ENCODE results near the gene FBLN2. TPM values are rescaled to one million over a fixed set of nuclear protein-coding genes. Genes with fewer than 3 reads are reported as not detected.

Gene FBLN2
- total RNA-seq, 1 experiment from 2014 or later: 0.11 TPM

- TF ChIP-seq EZH2 (IDR thresholded peaks at IDR 0.05; ENCODE audit: low read length, unreplicated experiment) (no peak), EZH2phosphoT487 (IDR thresholded peaks at IDR 0.05; ENCODE audit: borderline replicate concordance, low read length) (no peak), CTCF (conservative IDR thresholded peaks at IDR 0.05; ENCODE audit: low read depth, low read length) (no peak)
- Histone ChIP-seq H3K9me2 (replicated peaks; ENCODE audit: low read length) (no peaks in the 10 kb centered on the region), H2AFZ (ENCODE audit: low read length) (no peak overlapping the region), H3K9me3 (ENCODE audit: low read length) (no peaks in the 10 kb centered on the region), H3K27me3 (ENCODE audit: low read length) (no peaks in the 10 kb centered on the region), H3K27ac (ENCODE audit: low read length) (no peak overlapping the region), H4K20me1 (ENCODE audit: low read length) (no peaks in the 10 kb centered on the region), H3K4me3 (ENCODE audit: low read length) (no peak overlapping the region), H3F3A (ENCODE audit: low read length, unreplicated experiment) (no peaks in the 10 kb centered on the region), H3K9ac (ENCODE audit: low read length) (no peak overlapping the region), H3K4me1 (ENCODE audit: insufficient read depth, low read length) (no peaks in the 10 kb centered on the region), H3K36me3 (ENCODE audit: low read depth, low read length) (no peaks in the 10 kb centered on the region), H3K79me2 (ENCODE audit: low read length) (no peaks in the 10 kb centered on the region), H3K4me2 (ENCODE audit: low read length) (no peak overlapping the region)
- BruUV-seq (replicated peaks): no TSS peak
- DNase-seq (no peak), ATAC-seq (no peak)
- CTCF ChIA-PET: no interaction called here
- POLR2A ChIA-PET (ENCODE audit: unreplicated experiment): no interaction called here
- intact Hi-C loops (cut with micrococcal nuclease): no loop called here
Observed at GRCh38 chr3:13629644-13630043, 80.7 kb downstream of the FBLN2 start.

DNA sequence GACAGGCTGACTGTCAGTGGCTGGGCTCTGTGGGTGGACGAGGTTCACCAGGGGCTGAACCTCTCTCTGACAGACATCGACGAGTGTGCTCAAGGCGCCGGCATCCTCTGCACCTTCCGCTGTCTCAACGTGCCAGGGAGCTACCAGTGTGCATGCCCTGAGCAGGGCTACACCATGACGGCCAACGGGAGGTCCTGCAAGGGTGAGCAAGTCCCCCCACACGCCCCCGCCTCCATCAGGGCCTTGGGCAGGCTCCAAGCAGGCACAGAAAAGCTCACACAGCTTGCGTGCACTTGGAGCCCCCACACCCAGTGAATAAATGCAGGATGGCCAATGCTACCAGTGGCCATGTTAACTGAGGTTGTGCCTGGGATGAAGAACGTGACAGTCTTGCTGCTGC, 82.3 kb downstream of the FBLN2 start:
- ChIA-PET POLR2A (ENCODE audit: unreplicated experiment) (no interaction called here), CTCF (no interaction called here)
- Histone ChIP-seq H3K4me3 (ENCODE audit: low read length) (no peak overlapping the region), H3K36me3 (ENCODE audit: low read depth, low read length) (no peaks in the 10 kb centered on the region), H3K27me3 (ENCODE audit: low read length) (no peaks in the 10 kb centered on the region), H3K9me2 (replicated peaks; ENCODE audit: low read length) (no peaks in the 10 kb centered on the region), H3F3A (ENCODE audit: low read length, unreplicated experiment) (no peaks in the 10 kb centered on the region), H4K20me1 (ENCODE audit: low read length) (no peaks in the 10 kb centered on the region), H3K4me1 (ENCODE audit: insufficient read depth, low read length) (no peaks in the 10 kb centered on the region), H3K79me2 (ENCODE audit: low read length) (no peaks in the 10 kb centered on the region), H3K27ac (ENCODE audit: low read length) (no peak overlapping the region), H3K9ac (ENCODE audit: low read length) (no peak overlapping the region), H3K9me3 (ENCODE audit: low read length) (no peaks in the 10 kb centered on the region), H3K4me2 (ENCODE audit: low read length) (no peak overlapping the region), H2AFZ (ENCODE audit: low read length) (no peak overlapping the region)
- DNase-seq (no peak), ATAC-seq (no peak)
- no peak for TF ChIP-seq EZH2 (IDR thresholded peaks at IDR 0.05; ENCODE audit: low read length, unreplicated experiment)
- TF ChIP-seq EZH2phosphoT487 (IDR thresholded peaks at IDR 0.05; ENCODE audit: borderline replicate concordance, low read length): no peak
- TF ChIP-seq CTCF (conservative IDR thresholded peaks at IDR 0.05; ENCODE audit: low read depth, low read length): no peak
- intact Hi-C loops (cut with micrococcal nuclease): no loop called here
- BruUV-seq (replicated peaks): no TSS peak

DNA sequence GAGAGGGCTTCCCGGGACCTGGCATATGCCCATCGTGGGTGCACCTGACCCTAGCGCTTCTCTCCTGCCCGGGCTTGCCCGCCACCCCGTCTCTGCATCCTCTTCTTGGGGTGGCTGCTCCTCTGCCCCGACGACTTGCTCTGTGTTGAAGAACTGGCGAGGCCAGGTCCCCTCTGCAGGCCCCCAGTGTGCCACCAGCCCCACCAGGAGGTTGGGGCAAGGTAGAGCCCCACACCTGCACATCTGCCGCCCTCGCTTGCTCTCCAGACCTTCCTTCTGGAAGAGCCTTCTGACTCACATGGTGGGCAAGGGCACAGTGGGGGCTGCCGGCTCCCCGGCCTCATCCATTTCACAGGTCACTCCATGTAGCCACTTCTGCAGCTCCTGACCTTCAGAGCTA, 84.3 kb downstream of the FBLN2 start:
- POLR2A ChIA-PET (ENCODE audit: unreplicated experiment): no interaction called here
- TF ChIP-seq EZH2phosphoT487 (IDR thresholded peaks at IDR 0.05; ENCODE audit: borderline replicate concordance, low read length) (no peak), CTCF (conservative IDR thresholded peaks at IDR 0.05; ENCODE audit: low read depth, low read length) (no peak), EZH2 (IDR thresholded peaks at IDR 0.05; ENCODE audit: low read length, unreplicated experiment) (no peak)
- CTCF ChIA-PET: no interaction called here
- Histone ChIP-seq H4K20me1 (ENCODE audit: low read length) (no peaks in the 10 kb centered on the region), H3K4me2 (ENCODE audit: low read length) (no peak overlapping the region), H3K9me2 (replicated peaks; ENCODE audit: low read length) (no peaks in the 10 kb centered on the region), H3K79me2 (ENCODE audit: low read length) (no peaks in the 10 kb centered on the region), H3K36me3 (ENCODE audit: low read depth, low read length) (no peaks in the 10 kb centered on the region), H3K27me3 (ENCODE audit: low read length) (no peaks in the 10 kb centered on the region), H3K9ac (ENCODE audit: low read length) (no peak overlapping the region), H3K4me3 (ENCODE audit: low read length) (no peak overlapping the region), H3F3A (ENCODE audit: low read length, unreplicated experiment) (no peaks in the 10 kb centered on the region), H3K27ac (ENCODE audit: low read length) (no peak overlapping the region), H3K4me1 (ENCODE audit: insufficient read depth, low read length) (no peaks in the 10 kb centered on the region), H3K9me3 (ENCODE audit: low read length) (no peaks in the 10 kb centered on the region), H2AFZ (ENCODE audit: low read length) (no peak overlapping the region)
- ATAC-seq: no peak
- intact Hi-C loops (cut with micrococcal nuclease): no loop called here
- no TSS peak for BruUV-seq (replicated peaks)
- no peak for DNase-seq

Data from PC-3 (cell line).